ENCODE measurements around the gene FCRL3. TPM values are rescaled to one million over a fixed set of nuclear protein-coding genes. Genes with fewer than 3 reads are reported as not detected.

Gene FCRL3
- total and polyA plus RNA-seq, 2 of the 13 experiments (the other 11 are each of a cell fraction or from before 2014, with no cell fraction given), result not detected

DNA sequence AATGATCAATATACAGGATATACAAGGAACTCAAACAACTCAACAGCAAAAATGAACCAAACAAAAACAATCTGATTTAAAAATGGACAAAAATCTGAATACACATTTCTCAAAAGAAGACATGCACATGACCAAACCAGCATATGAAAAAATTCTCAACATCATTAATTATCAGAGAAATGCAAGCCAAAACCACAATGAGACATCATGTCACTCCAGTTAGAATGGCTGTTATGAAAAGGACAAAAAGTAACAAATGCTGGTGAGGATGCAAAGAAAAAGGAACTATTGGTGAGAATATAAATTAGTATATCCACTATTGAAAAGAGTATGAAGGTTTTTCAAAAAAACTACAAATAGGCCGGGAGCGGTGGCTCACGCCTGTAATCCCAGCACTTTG is 42.0 kb downstream of the FCRL3 start:
- ATAC-seq (no peak), DNase-seq (ENCODE audit: low spot score) (no peak), FAIRE-seq (no peak)
- no peaks in the 10 kb centered on the region for H3K79me2 ChIP-seq (ENCODE audit: insufficient read depth, low read length)
- H3K36me3 ChIP-seq (replicated peaks in 1 of 2; ENCODE audit: control insufficient read depth in 1 of 2, insufficient read depth in 2 of 2, low read length in 2 of 2), result no peaks in the 10 kb centered on the region
- H3K4me1 ChIP-seq (ENCODE audit: insufficient read depth, low read length), result no peaks in the 10 kb centered on the region
- H3K9me3 ChIP-seq (ENCODE audit: low read length), result no peaks in the 10 kb centered on the region
- TF ChIP-seq PHF8 (CRISPR knock-in tag; IDR thresholded peaks at IDR 0.05) (no peak), ZBTB1 (CRISPR knock-in tag; IDR thresholded peaks at IDR 0.05; ENCODE audit: borderline replicate concordance) (no peak), ZNF552 (CRISPR knock-in tag; IDR thresholded peaks at IDR 0.05; ENCODE audit: borderline replicate concordance) (no peak), ZNF274 (CRISPR knock-in tag; IDR thresholded peaks at IDR 0.05) (no peak), EP300 (IDR thresholded peaks at IDR 0.05; ENCODE audit: low read depth in 2 of 2, low read length in 2 of 2) (no peak), EP300 (CRISPR knock-in tag; IDR thresholded peaks at IDR 0.05; ENCODE audit: borderline replicate concordance) (no peak), NR2C2 (CRISPR knock-in tag; IDR thresholded peaks at IDR 0.05; ENCODE audit: borderline replicate concordance) (no peak), MAFK (conservative IDR thresholded peaks at IDR 0.05 in 1 of 2, IDR thresholded peaks at IDR 0.05 in 1 of 2; ENCODE audit: low read length in 2 of 2) (no peak)
- TF ChIP-seq, protein P1, sequence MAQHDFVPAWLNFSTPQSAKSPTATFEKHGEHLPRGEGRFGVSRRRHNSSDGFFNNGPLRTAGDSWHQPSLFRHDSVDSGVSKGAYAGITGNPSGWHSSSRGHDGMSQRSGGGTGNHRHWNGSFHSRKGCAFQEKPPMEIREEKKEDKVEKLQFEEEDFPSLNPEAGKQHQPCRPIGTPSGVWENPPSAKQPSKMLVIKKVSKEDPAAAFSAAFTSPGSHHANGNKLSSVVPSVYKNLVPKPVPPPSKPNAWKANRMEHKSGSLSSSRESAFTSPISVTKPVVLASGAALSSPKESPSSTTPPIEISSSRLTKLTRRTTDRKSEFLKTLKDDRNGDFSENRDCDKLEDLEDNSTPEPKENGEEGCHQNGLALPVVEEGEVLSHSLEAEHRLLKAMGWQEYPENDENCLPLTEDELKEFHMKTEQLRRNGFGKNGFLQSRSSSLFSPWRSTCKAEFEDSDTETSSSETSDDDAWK (CRISPR knock-in tag; IDR thresholded peaks at IDR 0.05), result no peak
- TF ChIP-seq, protein P2, sequence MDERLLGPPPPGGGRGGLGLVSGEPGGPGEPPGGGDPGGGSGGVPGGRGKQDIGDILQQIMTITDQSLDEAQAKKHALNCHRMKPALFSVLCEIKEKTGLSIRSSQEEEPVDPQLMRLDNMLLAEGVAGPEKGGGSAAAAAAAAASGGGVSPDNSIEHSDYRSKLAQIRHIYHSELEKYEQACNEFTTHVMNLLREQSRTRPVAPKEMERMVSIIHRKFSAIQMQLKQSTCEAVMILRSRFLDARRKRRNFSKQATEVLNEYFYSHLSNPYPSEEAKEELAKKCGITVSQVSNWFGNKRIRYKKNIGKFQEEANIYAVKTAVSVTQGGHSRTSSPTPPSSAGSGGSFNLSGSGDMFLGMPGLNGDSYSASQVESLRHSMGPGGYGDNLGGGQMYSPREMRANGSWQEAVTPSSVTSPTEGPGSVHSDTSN (CRISPR knock-in tag; IDR thresholded peaks at IDR 0.05), result no peak
- intact Hi-C loops (cut with micrococcal nuclease; ENCODE audit: unreplicated experiment), result no loop called here
- H4K20me1 ChIP-seq (ENCODE audit: insufficient read depth, low read length), result no peaks in the 10 kb centered on the region
- in situ Hi-C loops (cut with HindIII; ENCODE audit: extremely low pct_ligation_motif_present, low pct_unique_long_range_greater_than_20kb), result no loop called here
- H2AFZ ChIP-seq (ENCODE audit: low read length), result no peak overlapping the region
- CTCF ChIA-PET (ENCODE audit: low intra/inter-chr PET ratio, low total read pairs), result no interaction called here
- no peaks in the 10 kb centered on the region; a peak in 1 of 5 replicates for H3K27me3 ChIP-seq (ENCODE audit: control insufficient read depth in 1 of 2, insufficient read depth in 2 of 2, low read length in 2 of 2)
- no peak overlapping the region for H3K4me2 ChIP-seq (ENCODE audit: low read depth, low read length)
- H3K27ac ChIP-seq (ENCODE audit: extremely low read length, insufficient read depth, low read length), result no peak overlapping the region
- no peak overlapping the region for H3K4me3 ChIP-seq (replicated peaks in 1 of 3; ENCODE audit: insufficient read depth in 1 of 3, low read depth in 2 of 3, low read length in 3 of 3)
- POLR2A ChIA-PET, result no interaction called here
- BruUV-seq (replicated peaks), result no TSS peak
- no peak overlapping the region for H3K9ac ChIP-seq (ENCODE audit: insufficient read depth, low read depth, low read length)
- 40% methylated on average over 3 of the region's 3 CpGs for WGBS (ENCODE audit: low lambda C conversion rate)

Data from HepG2 (cell line).